SK-N-SH (cell line): ENCODE data around the gene PABPN1. TPM values are rescaled to one million over a fixed set of nuclear protein-coding genes. Genes with fewer than 3 reads are reported as not detected.

ENCODE experiments used
- CTCF ChIA-PET: fragments of 300-600, 350-600 bp; formaldehyde crosslinking; extraction: SDS; loops from one replicate; lab custom pipeline; 2021; lab: Yijun Ruan, JAX
- POLR2A ChIA-PET: fragments of 350-600 bp; sonication (Branson Sonifier 250); formaldehyde crosslinking; extraction: SDS; loops from one replicate; lab custom pipeline; 2020; ENCODE audit warnings: antibody characterized with exemption, inconsistent platforms; lab: Yijun Ruan, JAX
- DNase-seq: peaks from one replicate; pipeline ENCODE4 v3.0.0; 2012
- H2AFZ ChIP-seq: fragments of 200-600 bp; sonication (generic); 2 replicates; pipeline ENCODE4 v1.8.1; 2016; ENCODE audit warnings: antibody characterized with exemption, mild to moderate bottlenecking, low read depth
- H3F3A ChIP-seq: fragments of 200-600 bp; sonication (generic); replicated peaks from 2 replicates; pipeline ENCODE3; 2016; ENCODE audit warnings: antibody characterized with exemption, mild to moderate bottlenecking; ENCODE audit not compliant: insufficient read depth
- H3K27ac ChIP-seq, 2 experiments: fragments of 200-500 bp in 1 of 2; fragments of 200-600 bp in 1 of 2; sonication (Bioruptor generic) in 1 of 2; sonication (generic), shearing (Covaris generic) in 1 of 2; 2 replicates each; pipeline versions ENCODE4 v1.5.1 to v1.6.1; 2014 to 2016; ENCODE audit warnings: low read depth in 2 of 2, inconsistent platforms in 1 of 2, low read length in 1 of 2, mild to moderate bottlenecking in 1 of 2, mixed read lengths in 1 of 2
- H3K27me3 ChIP-seq: fragments of 200-600 bp; sonication (generic), shearing (Covaris generic); 2 replicates; pipeline ENCODE4 v1.6.1; 2016; ENCODE audit warnings: mixed run types; ENCODE audit not compliant: insufficient read depth
- H3K36me3 ChIP-seq, 2 experiments: fragments of 200-500 bp in 1 of 2; fragments of 200-600 bp in 1 of 2; sonication (Bioruptor generic) in 1 of 2; sonication (generic) in 1 of 2; replicated peaks in 1 of 2; 2 replicates each; pipeline versions ENCODE3 to v1.5.1; 2014 to 2016; ENCODE audit warnings: low read length in 1 of 2, mild to moderate bottlenecking in 1 of 2; ENCODE audit not compliant: insufficient read depth in 2 of 2, control insufficient read depth in 1 of 2
- H3K4me1 ChIP-seq, 2 experiments: fragments of 200-500 bp in 1 of 2; fragments of 200-600 bp in 1 of 2; sonication (Bioruptor generic) in 1 of 2; sonication (generic), shearing (Covaris generic) in 1 of 2; 2 replicates each; pipeline versions ENCODE4 v1.5.1 to v1.6.1; 2014 to 2016; ENCODE audit warnings: low read depth in 1 of 2, low read length in 1 of 2, mixed run types in 1 of 2; ENCODE audit not compliant: insufficient read depth in 2 of 2, control insufficient read depth in 1 of 2
- H3K4me2 ChIP-seq: fragments of 200-600 bp; sonication (generic), shearing (Covaris generic); 2 replicates; pipeline ENCODE4 v1.6.1; 2017; ENCODE audit warnings: mixed run types
- H3K4me3 ChIP-seq, 2 experiments: fragments of 200-500 bp in 1 of 2; fragments of 200-600 bp in 1 of 2; sonication (Bioruptor generic) in 1 of 2; sonication (generic), shearing (Covaris generic) in 1 of 2; 2 replicates each; pipeline versions ENCODE4 v1.5.1 to v1.8.1; 2014 to 2016; ENCODE audit warnings: low read depth in 2 of 2, inconsistent platforms in 1 of 2, low read length in 1 of 2, mild to moderate bottlenecking in 1 of 2, mixed read lengths in 1 of 2, moderate library complexity in 1 of 2
- H3K79me2 ChIP-seq: fragments of 200-600 bp; sonication (generic); 2 replicates; pipeline ENCODE4 v1.8.1; 2017; ENCODE audit warnings: mild to moderate bottlenecking; ENCODE audit not compliant: insufficient read depth
- H3K9ac ChIP-seq: fragments of 200-600 bp; sonication (generic); 2 replicates; pipeline ENCODE4 v1.6.1; 2017; ENCODE audit warnings: mixed run types
- H3K9me2 ChIP-seq: fragments of 200-600 bp; sonication (generic); 2 replicates; pipeline ENCODE4 v1.6.1; 2017; ENCODE audit warnings: mixed run types
- H3K9me3 ChIP-seq: fragments of 200-600 bp; sonication (generic); 2 replicates; pipeline ENCODE4 v1.6.1; 2017; ENCODE audit warnings: mixed run types, mild to moderate bottlenecking, moderate library complexity
- H4K20me1 ChIP-seq: fragments of 200-600 bp; sonication (generic); 2 replicates; pipeline ENCODE4 v1.6.1; 2017; ENCODE audit warnings: mild to moderate bottlenecking, mixed run types; ENCODE audit not compliant: insufficient read depth
- CHD2 ChIP-seq: fragments of 150-350 bp; IDR thresholded peaks from 2 replicates; pipeline ENCODE4 v1.6.1; 2018; ENCODE audit warnings: low read length; ENCODE audit not compliant: partially characterized antibody
- ELF1 ChIP-seq: IDR thresholded peaks from 2 replicates; pipeline ENCODE4 v1.4.0; 2012
- FOXJ3 ChIP-seq: sonication (generic); formaldehyde crosslinking; IDR thresholded peaks from 2 replicates; pipeline ENCODE4 v1.5.1; 2020; ENCODE audit warnings: mild to moderate bottlenecking, missing genetic modification reagents
- FOXM1 ChIP-seq: IDR thresholded peaks from 2 replicates; pipeline ENCODE4 v1.4.0; 2012; ENCODE audit warnings: low read depth, mild to moderate bottlenecking
- JUND ChIP-seq: IDR thresholded peaks from 2 replicates; pipeline ENCODE4 v1.4.0; 2012
- MXI1 ChIP-seq: IDR thresholded peaks from 2 replicates; pipeline ENCODE4 v1.6.1; 2012; ENCODE audit warnings: mild to moderate bottlenecking, low read depth, low read length, improper control_type of control experiment
- NFIC ChIP-seq: IDR thresholded peaks from 2 replicates; pipeline ENCODE4 v1.4.0; 2012; ENCODE audit warnings: borderline replicate concordance
- POLR2AphosphoS5 ChIP-seq: IDR thresholded peaks from 2 replicates; pipeline ENCODE4 v1.6.1; 2012; ENCODE audit warnings: low read depth, low read length
- REST ChIP-seq: IDR thresholded peaks from 2 replicates; pipeline ENCODE4 v1.6.1; 2012; ENCODE audit warnings: mild to moderate bottlenecking, low read depth, low read length, moderate library complexity
- RFX5 ChIP-seq: IDR thresholded peaks from 2 replicates; pipeline ENCODE4 v1.6.1; 2012; ENCODE audit warnings: mild to moderate bottlenecking, improper control_type of control experiment, low read length
- SIN3A ChIP-seq: IDR thresholded peaks from 2 replicates; pipeline ENCODE4 v1.6.1; 2012; ENCODE audit warnings: low read depth, mild to moderate bottlenecking, low read length, moderate library complexity, borderline replicate concordance
- TAF1 ChIP-seq: IDR thresholded peaks from 2 replicates; pipeline ENCODE4 v1.6.1; 2012; ENCODE audit warnings: low read depth, mild to moderate bottlenecking, low read length, moderate library complexity, borderline replicate concordance
- TEAD4 ChIP-seq: IDR thresholded peaks from 2 replicates; pipeline ENCODE4 v1.4.0; 2012; ENCODE audit warnings: mild to moderate bottlenecking, borderline replicate concordance; ENCODE audit not compliant: insufficient read depth
- USF1 ChIP-seq: IDR thresholded peaks from 2 replicates; pipeline ENCODE4 v1.4.0; 2012; ENCODE audit warnings: low read depth, borderline replicate concordance
- YY1 ChIP-seq: IDR thresholded peaks from 2 replicates; pipeline ENCODE4 v1.4.0; 2012; ENCODE audit warnings: low read depth, mild to moderate bottlenecking
- ZBTB33 ChIP-seq: IDR thresholded peaks from 2 replicates; pipeline ENCODE4 v1.4.0; 2012; ENCODE audit warnings: low read depth, borderline replicate concordance
- WGBS: methylation state at CpG from one replicate; pipeline ENCODE4 v1.1.6; 2017; ENCODE audit warnings: low lambda C conversion rate; 5-methylcytosine and 5-hydroxymethylcytosine counted together
- polyA plus RNA-seq, 3 experiments: library from polyadenylated mRNA; depleted of rRNA; stranded (reverse); fragments of >200 nt; gene quantifications; 2 replicates each; pipeline ENCODE4 v1.2.3, GENCODE V29; 2012

PABPN1 gene
- polyA plus RNA-seq, 1 of the 3 experiments (the other 2 are of a cell fraction), result 266 TPM

GRCh38 chr14:23321572-23322547 lies 603 bp downstream of the PABPN1 start:
- Histone ChIP-seq H3K27me3 (no peaks in the 10 kb centered on the region), H3K9ac (peak overlapping the region; percentile 97), H3F3A (peaks cover 45% of the 10 kb centered on the region), H3K4me3 (peak overlapping the region; percentile 84 to 92), H3K9me2 (no peaks in the 10 kb centered on the region), H3K27ac (peak overlapping the region; percentile 83 to 93), H3K4me2 (peak overlapping the region; percentile 94), H3K79me2 (peaks cover 59% of the 10 kb centered on the region), H3K9me3 (no peaks in the 10 kb centered on the region), H2AFZ (no peak overlapping the region), H3K36me3 (peaks cover 42 to 55% of the 10 kb centered on the region in 2 experiments), H4K20me1 (no peaks in the 10 kb centered on the region), H3K4me1 (peaks cover 13 to 19% of the 10 kb centered on the region in 2 experiments; a peak in 3 of 4 replicates)
- WGBS, result 2% methylated on average over 30 of the region's 64 CpGs
- DNase-seq, result peak; percentile 74
- CTCF ChIA-PET, result interaction anchor here (0.9 to 13.2 kb wide), 14 partner anchors 16 to 241 kb away, joined by 3 to 179 read pairs (median 6); partner anchors contain the start of genes BCL2L2, CMTM5, NGDN and PPP1R3E
- TF ChIP-seq YY1, result 0 out of 2 replicates have a peak, but pooled peaks have one; percentile 8
- no peak for TF ChIP-seq FOXJ3 (CRISPR knock-in tag)
- TF ChIP-seq MXI1, result peak; percentile 48
- TF ChIP-seq REST, result no peak
- peak; percentile 20; the same call in 1 of the 2 replicates for TF ChIP-seq TAF1
- TF ChIP-seq TEAD4, result no peak
- peak; percentile 39; the same call in 1 of the 2 replicates for TF ChIP-seq SIN3A
- TF ChIP-seq CHD2, result no peak
- TF ChIP-seq JUND, result no peak
- no peak for TF ChIP-seq ELF1
- no peak for TF ChIP-seq USF1
- no peak for TF ChIP-seq ZBTB33
- TF ChIP-seq POLR2AphosphoS5, result peak; percentile 15; the same call in 1 of the 2 replicates
- TF ChIP-seq FOXM1, result no peak
- TF ChIP-seq NFIC, result no peak
- no peak for TF ChIP-seq RFX5
- POLR2A ChIA-PET, result interaction anchor here (0.6 to 3.5 kb wide), 14 partner anchors 15 to 793 kb away, joined by 3 to 34 read pairs (median 3); partner anchors contain the start of genes ACIN1, BCL2L2, C14orf119 and DCAF11
